HepG2 (cell line): ENCODE data around the gene WDR27. TPM values are rescaled to one million over a fixed set of nuclear protein-coding genes. Genes with fewer than 3 reads are reported as not detected.
A peak's percentile ranks its signal among the peaks of the same experiment; 100 is the strongest.

Source experiments
- ELF3 ChIP-seq: IDR thresholded peaks from 2 replicates; pipeline ENCODE4 v1.6.1; 2016; ENCODE audit warnings: missing genetic modification reagents, missing compliant biosample characterization
- ESRRA ChIP-seq: sonication (generic); formaldehyde crosslinking; IDR thresholded peaks from 2 replicates; pipeline ENCODE4 v1.5.1; 2020; ENCODE audit warnings: mild to moderate bottlenecking, low read depth, missing genetic modification reagents
- HNF1B ChIP-seq: sonication (generic); formaldehyde crosslinking; IDR thresholded peaks from 2 replicates; pipeline ENCODE4 v1.5.1; 2020; ENCODE audit warnings: mild to moderate bottlenecking, moderate library complexity, missing genetic modification reagents
- HOXA5 ChIP-seq: sonication (generic); formaldehyde crosslinking; IDR thresholded peaks from 2 replicates; pipeline ENCODE4 v1.4.0; 2020; ENCODE audit warnings: missing genetic modification reagents
- MAX ChIP-seq: IDR thresholded peaks from 2 replicates; pipeline ENCODE4 v1.6.1; 2012; ENCODE audit warnings: inconsistent platforms
- NCOR1 ChIP-seq: fragments of 200-600 bp; sonication (generic); IDR thresholded peaks from 2 replicates; pipeline ENCODE4 v1.7.0; 2017; ENCODE audit warnings: antibody characterized with exemption, low read length, borderline replicate concordance
- NR2C2 ChIP-seq: sonication (generic); formaldehyde crosslinking; IDR thresholded peaks from 2 replicates; pipeline ENCODE4 v1.4.0; 2020; ENCODE audit warnings: missing genetic modification reagents, mild to moderate bottlenecking, moderate library complexity, borderline replicate concordance
- PLRG1 ChIP-seq: fragments of 450-650 bp; conservative IDR thresholded peaks from 2 replicates; pipeline ENCODE4 v1.6.1; 2016
- REXO4 ChIP-seq: sonication (generic); formaldehyde crosslinking; IDR thresholded peaks from 2 replicates; pipeline ENCODE4 v1.8.0; 2022; ENCODE audit warnings: missing genetic modification reagents, mild to moderate bottlenecking, borderline replicate concordance
- TAF1 ChIP-seq: sonication (generic); formaldehyde crosslinking; IDR thresholded peaks from 2 replicates; pipeline ENCODE4 v1.4.0; 2020; ENCODE audit warnings: missing genetic modification reagents
- TCF7L2 ChIP-seq: IDR thresholded peaks from 2 replicates; pipeline ENCODE4 v1.6.1; 2011; ENCODE audit warnings: mild to moderate bottlenecking, low read depth, low read length, moderate library complexity
- ZBTB39 ChIP-seq: sonication (generic); formaldehyde crosslinking; IDR thresholded peaks from 2 replicates; pipeline ENCODE4 v1.5.0; 2020; ENCODE audit warnings: missing genetic modification reagents
- ZFAT ChIP-seq: sonication (generic); formaldehyde crosslinking; conservative IDR thresholded peaks from 2 replicates; pipeline ENCODE4 v1.8.1; 2023; ENCODE audit warnings: missing genetic modification reagents, inconsistent platforms
- ZNF143 ChIP-seq: sonication (generic); formaldehyde crosslinking; IDR thresholded peaks from 2 replicates; pipeline ENCODE4 v1.4.0; 2020; ENCODE audit warnings: missing genetic modification reagents
- ZNF160 ChIP-seq: sonication (generic); formaldehyde crosslinking; IDR thresholded peaks from 2 replicates; pipeline ENCODE4 v1.8.0; 2022; ENCODE audit warnings: mild to moderate bottlenecking, inconsistent platforms, missing genetic modification reagents
- ZNF710 ChIP-seq: sonication (generic); formaldehyde crosslinking; IDR thresholded peaks from 2 replicates; pipeline ENCODE4 v1.5.0; 2020; ENCODE audit warnings: mild to moderate bottlenecking, missing genetic modification reagents, borderline replicate concordance
- polyA plus RNA-seq, 8 experiments: library from polyadenylated mRNA; depleted of rRNA in 3 of 8; stranded (reverse) in 7 of 8; unstranded in 1 of 8; fragments of >200 nt; fragmentation: Illumina TruSeq in 4 of 8; extraction: Trizol in 4 of 8; gene quantifications; 2 replicates each; pipeline versions ENCODE4 v1.2.1 to v1.2.3, GENCODE V29; 2011 to 2016; ENCODE audit warnings: low read depth in 4 of 8, missing spikeins in 1 of 8, mixed read lengths in 1 of 8; ENCODE audit not compliant: insufficient read depth in 1 of 8
- total RNA-seq, 5 experiments: library from RNA; depleted of rRNA; stranded (reverse); fragments of >200 nt; fragmentation: Illumina TruSeq; extraction: Trizol; gene quantifications; 2 replicates each; pipeline ENCODE4 v1.2.3, GENCODE V29; 2016; ENCODE audit warnings: low read depth in 1 of 5
- TF ChIP-seq, protein P1 (sequence below): sonication (generic); formaldehyde crosslinking; IDR thresholded peaks from 2 replicates; pipeline ENCODE4 v1.5.0; 2020; ENCODE audit warnings: missing genetic modification reagents, mild to moderate bottlenecking, borderline replicate concordance
- TF ChIP-seq, protein P2 (sequence below): sonication (generic); formaldehyde crosslinking; IDR thresholded peaks from 2 replicates; pipeline ENCODE4 v1.8.1; 2023; ENCODE audit warnings: mild to moderate bottlenecking, missing genetic modification reagents
- TF ChIP-seq, protein P3 (sequence below): sonication (generic); formaldehyde crosslinking; IDR thresholded peaks from 2 replicates; pipeline ENCODE4 v1.4.0; 2020; ENCODE audit warnings: mild to moderate bottlenecking, missing genetic modification reagents

The WDR27 gene
- total and polyA plus RNA-seq, 2 of the 13 experiments (the other 11 are each of a cell fraction or from before 2014, with no cell fraction given), result 34.1 to 80.3 TPM

DNA sequence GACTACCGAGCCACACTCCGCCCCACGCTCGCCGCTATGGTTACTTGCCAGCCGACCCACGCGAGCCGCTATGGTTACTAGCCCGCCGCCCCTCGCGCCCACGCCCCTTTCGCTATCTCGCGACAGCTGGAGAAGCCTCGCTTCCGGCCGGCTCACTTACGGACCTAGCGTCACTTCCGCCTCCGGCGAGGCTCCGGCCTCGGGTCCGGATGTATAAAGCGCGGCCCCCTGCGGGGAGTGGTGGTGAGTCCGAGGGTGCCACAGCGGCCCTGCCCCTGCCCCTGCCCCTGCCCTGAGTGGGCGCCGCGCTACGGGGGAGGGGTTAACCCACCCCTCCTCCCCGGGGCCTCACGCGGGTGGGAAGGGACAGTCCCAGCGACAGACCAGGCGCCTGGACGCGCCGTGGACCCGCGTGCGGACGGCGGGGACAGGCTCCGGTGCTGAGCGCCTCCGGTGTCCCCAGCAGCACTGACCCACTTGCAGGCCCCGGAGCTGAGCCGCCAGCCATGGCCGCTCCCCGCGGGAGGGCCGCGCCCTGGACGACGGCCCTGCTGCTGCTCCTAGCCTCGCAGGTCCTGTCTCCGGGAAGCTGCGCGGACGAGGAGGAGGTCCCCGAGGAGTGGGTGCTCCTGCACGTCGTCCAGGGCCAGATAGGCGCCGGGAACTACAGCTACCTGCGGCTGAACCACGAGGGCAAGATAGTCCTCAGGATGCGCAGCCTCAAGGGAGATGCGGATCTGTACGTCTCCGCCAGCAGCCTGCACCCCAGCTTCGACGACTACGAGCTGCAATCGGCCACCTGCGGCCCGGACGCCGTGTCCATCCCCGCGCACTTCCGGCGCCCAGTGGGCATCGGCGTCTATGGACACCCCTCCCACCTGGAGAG is at the start of gene WDR27, which contains the start of gene C6orf120 (continued):
- TF ChIP-seq HOXA5, result peak; percentile 72; the same call in 1 of the 2 replicates
- TF ChIP-seq NCOR1, result peak; percentile 35; the same call in 1 of the 2 replicates
- TF ChIP-seq, protein P1, sequence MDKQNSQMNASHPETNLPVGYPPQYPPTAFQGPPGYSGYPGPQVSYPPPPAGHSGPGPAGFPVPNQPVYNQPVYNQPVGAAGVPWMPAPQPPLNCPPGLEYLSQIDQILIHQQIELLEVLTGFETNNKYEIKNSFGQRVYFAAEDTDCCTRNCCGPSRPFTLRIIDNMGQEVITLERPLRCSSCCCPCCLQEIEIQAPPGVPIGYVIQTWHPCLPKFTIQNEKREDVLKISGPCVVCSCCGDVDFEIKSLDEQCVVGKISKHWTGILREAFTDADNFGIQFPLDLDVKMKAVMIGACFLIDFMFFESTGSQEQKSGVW (CRISPR knock-in tag), result no peak
- peak; percentile 45; the same call in 1 of the 2 replicates for TF ChIP-seq ZNF143 (CRISPR knock-in tag)
- TF ChIP-seq HNF1B, result peak; percentile 98; the same call in 1 of the 2 replicates
- TF ChIP-seq ZFAT (CRISPR knock-in tag), result 0 out of 2 replicates have a peak, but pooled peaks have one; percentile 20
- TF ChIP-seq ZNF710 (CRISPR knock-in tag), result no peak; the same call in none of the 2 replicates
- TF ChIP-seq, protein P2, sequence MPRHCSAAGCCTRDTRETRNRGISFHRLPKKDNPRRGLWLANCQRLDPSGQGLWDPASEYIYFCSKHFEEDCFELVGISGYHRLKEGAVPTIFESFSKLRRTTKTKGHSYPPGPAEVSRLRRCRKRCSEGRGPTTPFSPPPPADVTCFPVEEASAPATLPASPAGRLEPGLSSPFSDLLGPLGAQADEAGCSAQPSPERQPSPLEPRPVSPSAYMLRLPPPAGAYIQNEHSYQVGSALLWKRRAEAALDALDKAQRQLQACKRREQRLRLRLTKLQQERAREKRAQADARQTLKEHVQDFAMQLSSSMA (CRISPR knock-in tag), result peak; percentile 8; the same call in 1 of the 2 replicates
- TF ChIP-seq, protein P3, sequence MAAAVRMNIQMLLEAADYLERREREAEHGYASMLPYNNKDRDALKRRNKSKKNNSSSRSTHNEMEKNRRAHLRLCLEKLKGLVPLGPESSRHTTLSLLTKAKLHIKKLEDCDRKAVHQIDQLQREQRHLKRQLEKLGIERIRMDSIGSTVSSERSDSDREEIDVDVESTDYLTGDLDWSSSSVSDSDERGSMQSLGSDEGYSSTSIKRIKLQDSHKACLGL (CRISPR knock-in tag), result peak; percentile 96
- peak; percentile 65 for TF ChIP-seq ELF3 (CRISPR knock-in tag)
- TF ChIP-seq ZNF160 (CRISPR knock-in tag), result peak; percentile 82
- TF ChIP-seq PLRG1, result no peak
- TF ChIP-seq REXO4 (CRISPR knock-in tag), result 0 out of 2 replicates have a peak, but pooled peaks have one; percentile 72
- peak; percentile 85 for TF ChIP-seq TAF1 (CRISPR knock-in tag)
- TF ChIP-seq MAX, result peak; percentile 92
- TF ChIP-seq TCF7L2, result no peak
- TF ChIP-seq NR2C2 (CRISPR knock-in tag), result peak; percentile 82; the same call in 1 of the 2 replicates
- no peak; the same call in none of the 2 replicates for TF ChIP-seq ZBTB39 (CRISPR knock-in tag)
- peak; percentile 3; the same call in 1 of the 2 replicates for TF ChIP-seq ESRRA (CRISPR knock-in tag)
